ENCODE measurements around the gene GABRR3.

GRCh38 chr3:98034486-98034885 lies 629 bp downstream of the GABRR3 start:
- TF ChIP-seq CTCF (conservative IDR thresholded peaks at IDR 0.05; ENCODE audit: low read depth in 2 of 2) (no peak), ZNF331 (CRISPR knock-in tag; IDR thresholded peaks at IDR 0.05; ENCODE audit: low read depth) (no peak), EZH2 (IDR thresholded peaks at IDR 0.05; ENCODE audit: low read depth, unreplicated experiment) (no peak), POLR2AphosphoS5 (IDR thresholded peaks at IDR 0.05; ENCODE audit: low read depth) (no peak), EZH2phosphoT487 (IDR thresholded peaks at IDR 0.05; ENCODE audit: unreplicated experiment) (no peak), REST (IDR thresholded peaks at IDR 0.05; ENCODE audit: unreplicated experiment) (no peak), ZNF114 (CRISPR knock-in tag; IDR thresholded peaks at IDR 0.05) (no peak), STAT1 (IDR thresholded peaks at IDR 0.05; ENCODE audit: unreplicated experiment) (no peak)

All from GM23338 (cell line).